Kidney epithelial cell (primary cell): Measurements from ENCODE around the gene EMSY. TPM values are rescaled to one million over a fixed set of nuclear protein-coding genes. Genes with fewer than 3 reads are reported as not detected.

Experiments used
- DNase-seq: peaks from one replicate; pipeline ENCODE4 v3.0.0-alpha.2; 2010; ENCODE audit warnings: low read depth
- H3K27me3 ChIP-seq: 2 replicates; pipeline ENCODE4 v1.6.0; 2011; ENCODE audit warnings: low read length; ENCODE audit not compliant: control insufficient read depth, insufficient read depth
- H3K36me3 ChIP-seq: 2 replicates; pipeline ENCODE4 v1.5.1; 2011; ENCODE audit warnings: low read length; ENCODE audit not compliant: control insufficient read depth, insufficient read depth
- H3K4me3 ChIP-seq: 2 replicates; pipeline ENCODE4 v1.5.1; 2011; ENCODE audit warnings: low read depth, mild to moderate bottlenecking, control low read depth, low read length
- CTCF ChIP-seq: IDR thresholded peaks from 2 replicates; pipeline ENCODE4 v1.5.1; 2011; ENCODE audit warnings: mild to moderate bottlenecking, moderate library complexity, low read length, control low read depth, inconsistent platforms; ENCODE audit not compliant: insufficient read depth, poor library complexity, severe bottlenecking
- total RNA-seq: library from RNA; depleted of rRNA; stranded (reverse); fragments of >200 nt; gene quantifications from 2 replicates; pipeline ENCODE4 v1.2.3, GENCODE V29; 2015

Gene EMSY
- total RNA-seq, 1 donor from 2014 or later = 15.2 TPM

DNA sequence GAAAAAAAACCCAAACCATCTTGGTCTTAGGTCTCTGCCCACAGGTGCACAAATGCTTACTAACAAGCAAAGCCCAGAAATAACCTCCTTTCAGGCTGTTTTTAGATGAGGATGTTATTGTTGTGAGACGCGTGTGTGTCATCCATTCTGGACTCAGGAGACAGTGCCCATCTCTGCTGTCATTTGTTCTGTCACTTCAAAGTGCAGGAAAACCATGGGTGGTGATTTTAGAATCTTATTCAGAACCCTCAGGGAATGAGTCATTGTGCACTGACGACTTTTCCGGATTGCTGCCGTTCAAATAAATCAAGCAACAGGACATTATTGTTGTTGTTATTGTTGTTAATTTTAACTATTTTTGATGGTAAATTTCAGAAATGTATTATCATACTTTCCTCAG is 115.4 kb downstream of the EMSY start:
- H3K36me3 ChIP-seq = no peaks in the 10 kb centered on the region
- H3K27me3 ChIP-seq = no peaks in the 10 kb centered on the region
- DNase-seq = no peak
- H3K4me3 ChIP-seq = no peak overlapping the region
- no peak for TF ChIP-seq CTCF

GRCh38 chr11:76561245-76561644 is 116.4 kb downstream of the EMSY start:
- no peak for TF ChIP-seq CTCF
- Histone ChIP-seq H3K36me3 (no peaks in the 10 kb centered on the region), H3K4me3 (no peak overlapping the region), H3K27me3 (no peaks in the 10 kb centered on the region)
- no peak for DNase-seq

GRCh38 chr11:76562541-76562940 is 117.7 kb downstream of the EMSY start:
- Histone ChIP-seq H3K27me3 (no peaks in the 10 kb centered on the region), H3K4me3 (no peak overlapping the region), H3K36me3 (no peaks in the 10 kb centered on the region)
- no peak for DNase-seq
- TF ChIP-seq CTCF = no peak

GRCh38 chr11:76564364-76564763 is 119.5 kb downstream of the EMSY start:
- no peak for TF ChIP-seq CTCF
- no peak for DNase-seq
- H3K36me3 ChIP-seq = no peaks in the 10 kb centered on the region

GRCh38 chr11:76566811-76567210 is 122.0 kb downstream of the EMSY start:
- no peak for TF ChIP-seq CTCF
- H3K36me3 ChIP-seq = no peaks in the 10 kb centered on the region
- no peak for DNase-seq

More at GRCh38 chr11:76564364-76564763, 119.5 kb downstream of the EMSY start:
- Histone ChIP-seq H3K27me3 (no peaks in the 10 kb centered on the region), H3K4me3 (no peak overlapping the region)

GRCh38 chr11:76567261-76567660 is 122.4 kb downstream of the EMSY start:
- no peaks in the 10 kb centered on the region for H3K27me3 ChIP-seq
- H3K36me3 ChIP-seq = no peaks in the 10 kb centered on the region
- no peak for TF ChIP-seq CTCF
- DNase-seq = no peak
- H3K4me3 ChIP-seq = no peak overlapping the region

More at GRCh38 chr11:76566811-76567210, 122.0 kb downstream of the EMSY start:
- H3K27me3 ChIP-seq = no peaks in the 10 kb centered on the region
- H3K4me3 ChIP-seq = no peak overlapping the region
